ENCODE measurements around the gene ETV1.

GRCh38 chr7:13979671-13980435, 9.6 kb downstream of the ETV1 start:
- TF ChIP-seq CTCF (IDR thresholded peaks at IDR 0.05; ENCODE audit: poor library complexity, severe bottlenecking) (no peak), EP300 (conservative IDR thresholded peaks at IDR 0.05; ENCODE audit: poor library complexity, severe bottlenecking) (no peak), RAD21 (conservative IDR thresholded peaks at IDR 0.05) (no peak), EZH2 (IDR thresholded peaks at IDR 0.05; ENCODE audit: borderline replicate concordance, insufficient read depth, low read length, poor library complexity, severe bottlenecking) (no peak), MXI1 (conservative IDR thresholded peaks at IDR 0.05; ENCODE audit: poor library complexity, severe bottlenecking) (no peak), POLR2AphosphoS5 (IDR thresholded peaks at IDR 0.05) (no peak), TAF1 (IDR thresholded peaks at IDR 0.05; ENCODE audit: low read depth) (no peak)
- TF ChIP-seq, protein P1, sequence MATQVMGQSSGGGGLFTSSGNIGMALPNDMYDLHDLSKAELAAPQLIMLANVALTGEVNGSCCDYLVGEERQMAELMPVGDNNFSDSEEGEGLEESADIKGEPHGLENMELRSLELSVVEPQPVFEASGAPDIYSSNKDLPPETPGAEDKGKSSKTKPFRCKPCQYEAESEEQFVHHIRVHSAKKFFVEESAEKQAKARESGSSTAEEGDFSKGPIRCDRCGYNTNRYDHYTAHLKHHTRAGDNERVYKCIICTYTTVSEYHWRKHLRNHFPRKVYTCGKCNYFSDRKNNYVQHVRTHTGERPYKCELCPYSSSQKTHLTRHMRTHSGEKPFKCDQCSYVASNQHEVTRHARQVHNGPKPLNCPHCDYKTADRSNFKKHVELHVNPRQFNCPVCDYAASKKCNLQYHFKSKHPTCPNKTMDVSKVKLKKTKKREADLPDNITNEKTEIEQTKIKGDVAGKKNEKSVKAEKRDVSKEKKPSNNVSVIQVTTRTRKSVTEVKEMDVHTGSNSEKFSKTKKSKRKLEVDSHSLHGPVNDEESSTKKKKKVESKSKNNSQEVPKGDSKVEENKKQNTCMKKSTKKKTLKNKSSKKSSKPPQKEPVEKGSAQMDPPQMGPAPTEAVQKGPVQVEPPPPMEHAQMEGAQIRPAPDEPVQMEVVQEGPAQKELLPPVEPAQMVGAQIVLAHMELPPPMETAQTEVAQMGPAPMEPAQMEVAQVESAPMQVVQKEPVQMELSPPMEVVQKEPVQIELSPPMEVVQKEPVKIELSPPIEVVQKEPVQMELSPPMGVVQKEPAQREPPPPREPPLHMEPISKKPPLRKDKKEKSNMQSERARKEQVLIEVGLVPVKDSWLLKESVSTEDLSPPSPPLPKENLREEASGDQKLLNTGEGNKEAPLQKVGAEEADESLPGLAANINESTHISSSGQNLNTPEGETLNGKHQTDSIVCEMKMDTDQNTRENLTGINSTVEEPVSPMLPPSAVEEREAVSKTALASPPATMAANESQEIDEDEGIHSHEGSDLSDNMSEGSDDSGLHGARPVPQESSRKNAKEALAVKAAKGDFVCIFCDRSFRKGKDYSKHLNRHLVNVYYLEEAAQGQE (IDR thresholded peaks at IDR 0.05; ENCODE audit: borderline replicate concordance): no peak

All from neural cell (in vitro differentiated cells).